Suprapubic skin (tissue), 2 donors: Measurements from ENCODE around the gene CCDC126.

Experiments
- EP300 ChIP-seq: sonication (generic); formaldehyde crosslinking; IDR thresholded peaks from one replicate; pipeline ENCODE4 v1.6.1; 2017; ENCODE audit warnings: antibody characterized with exemption
- POLR2A ChIP-seq, 2 donors: fragments of 450-650 bp; IDR thresholded peaks; one replicate each; pipeline ENCODE4 v1.6.1; 2017; ENCODE audit warnings: antibody characterized with exemption in 2 of 2, mild to moderate bottlenecking in 2 of 2, moderate library complexity in 2 of 2

GRCh38 chr7:23590529-23590928 is 6.7 kb upstream of the CCDC126 start:
- no peak for TF ChIP-seq POLR2A (IDR thresholded peaks at IDR 0.05)
- no peak for TF ChIP-seq EP300
